Measurements from ENCODE around the gene MRFAP1. TPM values are rescaled to one million over a fixed set of nuclear protein-coding genes. Genes with fewer than 3 reads are reported as not detected.

MRFAP1 gene
- total RNA-seq, 1 donor: 94.1 TPM

GRCh38 chr4:6680372-6681034 lies 40.0 kb downstream of the MRFAP1 start:
- peak; percentile 10 for TF ChIP-seq CTCF (IDR thresholded peaks at IDR 0.05; ENCODE audit: extremely low read depth, low read depth, low read length)
- no peaks in the 10 kb centered on the region for H3K27me3 ChIP-seq (ENCODE audit: insufficient read depth, low read length)
- no peaks in the 10 kb centered on the region for H3K9me3 ChIP-seq (ENCODE audit: low read depth, low read length)
- H3K27ac ChIP-seq (ENCODE audit: low read depth, low read length): no peak overlapping the region
- peaks cover 6% of the 10 kb centered on the region for H3K4me1 ChIP-seq (ENCODE audit: insufficient read depth, low read length)
- peaks cover 7% of the 10 kb centered on the region for H3K36me3 ChIP-seq (ENCODE audit: insufficient read depth, low read length)
- DNase-seq (ENCODE audit: insufficient read length, low spot score, missing footprints): peak; percentile 64
- peaks cover 19% of the 10 kb centered on the region for H3K79me2 ChIP-seq (ENCODE audit: insufficient read depth, low read length)
- no peak overlapping the region for H3K4me2 ChIP-seq (ENCODE audit: insufficient read depth, low read length)
- H2AFZ ChIP-seq (ENCODE audit: low read length): no peak overlapping the region
- H3K4me3 ChIP-seq (ENCODE audit: insufficient read depth, low read length): no peak overlapping the region
- peaks cover 15% of the 10 kb centered on the region for H4K20me1 ChIP-seq (ENCODE audit: insufficient read depth, low read length)

- Histone ChIP-seq H2AFZ (ENCODE audit: low read length) (no peak overlapping the region), H3K4me1 (ENCODE audit: insufficient read depth, low read length) (no peaks in the 10 kb centered on the region), H3K27me3 (ENCODE audit: insufficient read depth, low read length) (no peaks in the 10 kb centered on the region), H3K27ac (ENCODE audit: low read depth, low read length) (no peak overlapping the region), H3K36me3 (ENCODE audit: insufficient read depth, low read length) (peaks cover 5% of the 10 kb centered on the region), H4K20me1 (ENCODE audit: insufficient read depth, low read length) (peaks cover 8% of the 10 kb centered on the region), H3K4me2 (ENCODE audit: insufficient read depth, low read length) (no peak overlapping the region), H3K4me3 (ENCODE audit: insufficient read depth, low read length) (no peak overlapping the region), H3K9me3 (ENCODE audit: low read depth, low read length) (no peaks in the 10 kb centered on the region), H3K79me2 (ENCODE audit: insufficient read depth, low read length) (peaks cover 12% of the 10 kb centered on the region)
- no peak for TF ChIP-seq CTCF (IDR thresholded peaks at IDR 0.05; ENCODE audit: extremely low read depth, low read depth, low read length)
- DNase-seq (ENCODE audit: insufficient read length, low spot score, missing footprints): no peak
These were observed 40.7 kb downstream of the MRFAP1 start for GRCh38 chr4:6681191-6681590.

- H3K27ac ChIP-seq (ENCODE audit: low read depth, low read length): no peak overlapping the region
- no peak overlapping the region for H2AFZ ChIP-seq (ENCODE audit: low read length)
- H4K20me1 ChIP-seq (ENCODE audit: insufficient read depth, low read length): no peaks in the 10 kb centered on the region
- H3K4me1 ChIP-seq (ENCODE audit: insufficient read depth, low read length): no peaks in the 10 kb centered on the region
- H3K9me3 ChIP-seq (ENCODE audit: low read depth, low read length): no peaks in the 10 kb centered on the region
- H3K4me2 ChIP-seq (ENCODE audit: insufficient read depth, low read length): no peak overlapping the region
- DNase-seq (ENCODE audit: insufficient read length, low spot score, missing footprints): peak; percentile 36
- no peaks in the 10 kb centered on the region for H3K27me3 ChIP-seq (ENCODE audit: insufficient read depth, low read length)
- TF ChIP-seq CTCF (IDR thresholded peaks at IDR 0.05; ENCODE audit: extremely low read depth, low read depth, low read length): no peak
- no peaks in the 10 kb centered on the region for H3K79me2 ChIP-seq (ENCODE audit: insufficient read depth, low read length)
- no peaks in the 10 kb centered on the region for H3K36me3 ChIP-seq (ENCODE audit: insufficient read depth, low read length)
- no peak overlapping the region for H3K4me3 ChIP-seq (ENCODE audit: insufficient read depth, low read length)
These were observed 42.5 kb downstream of the MRFAP1 start for GRCh38 chr4:6682862-6683590.

- TF ChIP-seq CTCF (IDR thresholded peaks at IDR 0.05; ENCODE audit: extremely low read depth, low read depth, low read length): no peak
- Histone ChIP-seq H3K79me2 (ENCODE audit: insufficient read depth, low read length) (no peaks in the 10 kb centered on the region), H3K27ac (ENCODE audit: low read depth, low read length) (no peak overlapping the region), H3K4me3 (ENCODE audit: insufficient read depth, low read length) (no peak overlapping the region), H3K4me2 (ENCODE audit: insufficient read depth, low read length) (no peak overlapping the region), H2AFZ (ENCODE audit: low read length) (no peak overlapping the region), H3K4me1 (ENCODE audit: insufficient read depth, low read length) (peaks cover 12% of the 10 kb centered on the region), H3K36me3 (ENCODE audit: insufficient read depth, low read length) (no peaks in the 10 kb centered on the region), H3K27me3 (ENCODE audit: insufficient read depth, low read length) (no peaks in the 10 kb centered on the region), H4K20me1 (ENCODE audit: insufficient read depth, low read length) (no peaks in the 10 kb centered on the region), H3K9me3 (ENCODE audit: low read depth, low read length) (no peaks in the 10 kb centered on the region)
- DNase-seq (ENCODE audit: insufficient read length, low spot score, missing footprints): no peak
These were observed 44.2 kb downstream of the MRFAP1 start for GRCh38 chr4:6684656-6685055.

Measured in osteoblast (primary cell).